ENCODE measurements around the gene MAGOH.

DNA sequence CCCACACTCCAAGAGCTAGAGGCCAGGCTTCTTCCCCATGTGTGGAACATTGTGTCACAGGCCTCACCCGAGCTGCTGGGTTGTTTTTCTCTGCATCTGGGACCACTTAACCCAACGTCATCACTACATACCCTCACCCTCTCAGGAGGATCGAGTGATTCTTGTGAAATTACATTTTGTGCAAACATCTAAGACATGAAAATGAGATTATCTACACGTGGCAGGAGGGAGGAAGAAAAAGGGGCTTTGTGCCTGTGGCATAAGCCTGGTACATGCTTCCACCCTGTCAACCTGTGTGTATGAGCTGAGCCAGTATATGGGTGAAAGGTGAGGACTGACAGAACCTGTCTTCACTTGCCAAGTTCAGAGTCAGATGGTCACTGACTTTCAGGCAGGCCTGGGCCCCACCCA is 40.1 kb downstream of the MAGOH start:
- TF ChIP-seq CTCF (IDR thresholded peaks at IDR 0.05; ENCODE audit: extremely low read depth in 1 of 2, insufficient read depth in 1 of 2, low read depth in 1 of 2, low read length in 2 of 2) (no peak), MAX (IDR thresholded peaks at IDR 0.05; ENCODE audit: insufficient read depth, insufficient read length) (no peak), FOS (IDR thresholded peaks at IDR 0.05; ENCODE audit: borderline replicate concordance, insufficient read depth, low read length) (no peak), POLR2AphosphoS5 (IDR thresholded peaks at IDR 0.05; ENCODE audit: insufficient read depth, low read depth, low read length) (no peak), POLR2A (IDR thresholded peaks at IDR 0.05; ENCODE audit: low read depth, low read length) (no peak), EZH2 (IDR thresholded peaks at IDR 0.05; ENCODE audit: borderline replicate concordance, low read depth, low read length, severe bottlenecking) (no peak), JUN (IDR thresholded peaks at IDR 0.05; ENCODE audit: borderline replicate concordance, insufficient read depth, insufficient read length, low read depth) (no peak), MYC (IDR thresholded peaks at IDR 0.05; ENCODE audit: low read depth, low read length) (no peak)
